ENCODE results near the gene ADCYAP1.

GRCh38 chr18:908758-909724, 4.4 kb downstream of the ADCYAP1 start:
- TF ChIP-seq CTCF (optimal IDR thresholded peaks at IDR 0.05 in 1 of 3, IDR thresholded peaks at IDR 0.05 in 1 of 3, conservative IDR thresholded peaks at IDR 0.05 in 1 of 3; ENCODE audit: extremely low read depth in 1 of 3, insufficient read depth in 2 of 3, low read length in 3 of 3) (no peak), EZH2 (IDR thresholded peaks at IDR 0.05; ENCODE audit: low read length) (peak; percentile 81)

Data from keratinocyte (primary cell).